GM19023 (cell line): Measurements from ENCODE around the gene CATSPER4.

ENCODE experiments used
- ATAC-seq: cut with Tn5 transposase; IDR thresholded peaks from one replicate; pipeline ENCODE4 v1.9.1; 2021; ENCODE audit warnings: mild to moderate bottlenecking, moderate library complexity; ENCODE audit not compliant: unreplicated experiment

CATSPER4 gene

DNA sequence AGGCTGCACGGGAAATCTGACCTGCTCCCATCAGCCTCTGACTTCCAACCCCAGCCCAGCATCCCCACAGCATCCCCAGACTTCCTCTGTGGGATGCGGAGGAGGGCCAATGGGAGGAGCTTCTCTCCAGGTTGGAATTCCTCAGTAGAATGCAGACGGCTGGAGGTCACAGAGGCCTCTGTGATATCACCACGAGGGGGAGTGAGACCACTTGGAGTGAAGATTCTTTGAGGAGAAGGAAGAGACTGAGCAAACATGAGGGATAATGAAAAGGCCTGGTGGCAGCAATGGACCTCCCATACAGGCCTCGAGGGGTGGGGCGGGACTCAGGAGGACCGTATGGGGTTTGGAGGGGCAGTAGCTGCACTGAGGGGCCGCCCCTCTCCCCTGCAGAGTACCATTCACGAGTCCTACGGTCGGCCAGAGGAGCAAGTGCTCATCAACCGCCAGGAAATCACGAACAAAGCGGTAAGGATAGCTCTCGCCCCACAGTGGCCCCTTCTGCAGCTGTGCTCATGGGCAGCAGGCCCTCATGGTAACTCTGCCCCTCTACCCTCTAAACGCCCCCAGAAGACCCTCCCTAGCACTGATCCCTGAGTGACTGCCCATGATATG, at the start of gene CATSPER4:
Gene CATSPER4, plus strand, starts transcription at position 230 of the 615 bp plus-strand sequence. Its CDS starts 26 bp downstream, at position 256.
- ATAC-seq, result no peak

DNA sequence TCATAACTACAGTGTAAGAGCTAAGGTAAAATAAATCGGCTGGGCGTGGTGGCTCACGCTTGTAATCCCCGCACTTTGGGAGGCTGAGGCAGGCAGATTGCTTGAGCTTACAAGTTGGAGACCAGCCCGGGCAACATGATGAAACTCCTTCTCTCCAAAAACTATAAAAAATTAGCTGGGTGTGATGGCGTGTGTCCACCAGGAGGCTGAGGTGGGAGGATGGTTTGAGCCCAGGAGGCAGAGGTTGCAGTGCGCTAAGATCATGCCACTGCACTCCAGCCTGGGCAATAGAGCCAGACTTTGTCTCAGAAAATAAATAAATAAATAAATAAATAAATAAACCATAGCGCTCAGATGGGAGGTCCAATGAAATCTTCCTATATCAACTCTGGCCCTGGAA, 48.2 kb upstream of the CATSPER4 start:
- no peak for ATAC-seq

DNA sequence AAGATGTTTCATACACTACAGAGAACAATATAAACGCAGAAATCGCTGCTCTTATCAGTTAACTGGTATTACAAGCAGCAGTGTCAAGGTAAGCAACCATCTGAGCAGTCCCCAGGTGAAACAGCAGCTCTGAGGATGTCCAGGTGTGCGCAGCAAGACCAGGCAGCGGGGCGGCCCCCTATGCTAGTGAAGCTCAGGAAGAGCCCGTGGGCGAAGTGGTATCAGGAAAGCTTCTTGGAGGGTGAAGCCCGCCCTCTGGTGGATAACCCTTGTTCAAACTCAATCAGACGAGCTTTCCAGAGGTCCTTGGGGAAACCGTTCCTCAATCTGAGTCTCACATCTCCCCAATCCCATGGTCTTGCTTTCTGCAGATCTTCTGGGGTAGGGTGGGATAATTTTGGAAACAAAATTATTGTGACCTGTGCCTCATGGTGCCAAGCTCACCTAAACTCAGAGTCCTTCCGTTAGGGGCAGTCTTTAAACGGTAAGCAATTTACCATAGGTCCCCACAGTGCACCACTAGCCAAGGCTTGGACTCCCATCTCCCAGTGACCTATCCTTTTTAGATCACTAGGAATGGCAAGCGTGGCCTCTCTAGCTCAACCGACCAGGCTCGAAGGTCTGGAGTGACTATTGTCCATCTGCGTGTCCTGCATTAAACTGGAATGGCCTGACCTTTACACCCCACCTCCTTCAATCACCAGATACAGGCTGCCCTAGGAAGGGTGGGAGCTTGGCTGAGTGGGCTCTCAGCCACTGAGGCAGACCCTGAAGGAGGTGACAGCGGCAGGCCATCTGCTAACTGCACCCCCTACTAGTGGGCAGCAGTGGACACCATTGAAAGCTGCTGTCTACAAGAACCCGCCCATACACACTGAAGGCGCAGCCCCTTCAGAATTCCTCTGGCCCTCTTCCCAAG, 45.1 kb upstream of the CATSPER4 start:
- no peak for ATAC-seq

DNA sequence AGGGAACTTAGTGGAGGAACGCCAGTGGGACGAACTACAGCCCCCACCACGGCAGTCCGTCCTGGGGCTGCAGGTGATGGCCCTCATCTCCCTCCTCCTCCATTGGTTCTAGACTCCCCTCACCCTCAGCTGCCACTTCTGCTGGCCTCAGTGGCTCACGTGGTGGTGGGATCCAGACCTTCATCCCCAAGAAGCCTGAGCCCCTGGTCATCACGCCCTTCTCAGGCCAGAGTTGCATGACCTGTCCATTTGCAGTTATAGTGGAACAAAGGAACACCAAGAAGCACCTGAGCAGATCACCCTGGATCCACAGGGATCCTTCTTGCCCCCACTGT, 44.5 kb upstream of the CATSPER4 start:
- ATAC-seq, result no peak

DNA sequence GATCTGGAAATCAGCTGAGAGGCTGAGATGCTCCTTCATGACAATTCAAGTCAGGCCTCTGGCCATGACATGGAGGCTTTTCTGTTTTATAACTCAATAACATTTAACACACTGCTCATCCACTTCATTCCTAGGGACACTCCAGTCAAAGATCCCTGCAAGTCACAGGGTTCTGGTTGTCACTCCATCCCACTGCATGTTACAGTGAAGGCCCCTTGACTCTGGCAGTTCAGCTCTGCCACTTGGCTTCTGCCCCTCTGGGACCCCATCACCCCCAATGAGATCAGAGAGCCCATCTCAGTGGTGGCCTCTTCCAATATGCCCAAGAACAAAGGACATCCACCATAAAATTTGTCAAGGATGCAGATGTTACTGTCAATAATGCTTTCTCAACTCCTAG, 41.5 kb upstream of the CATSPER4 start:
- no peak for ATAC-seq

DNA sequence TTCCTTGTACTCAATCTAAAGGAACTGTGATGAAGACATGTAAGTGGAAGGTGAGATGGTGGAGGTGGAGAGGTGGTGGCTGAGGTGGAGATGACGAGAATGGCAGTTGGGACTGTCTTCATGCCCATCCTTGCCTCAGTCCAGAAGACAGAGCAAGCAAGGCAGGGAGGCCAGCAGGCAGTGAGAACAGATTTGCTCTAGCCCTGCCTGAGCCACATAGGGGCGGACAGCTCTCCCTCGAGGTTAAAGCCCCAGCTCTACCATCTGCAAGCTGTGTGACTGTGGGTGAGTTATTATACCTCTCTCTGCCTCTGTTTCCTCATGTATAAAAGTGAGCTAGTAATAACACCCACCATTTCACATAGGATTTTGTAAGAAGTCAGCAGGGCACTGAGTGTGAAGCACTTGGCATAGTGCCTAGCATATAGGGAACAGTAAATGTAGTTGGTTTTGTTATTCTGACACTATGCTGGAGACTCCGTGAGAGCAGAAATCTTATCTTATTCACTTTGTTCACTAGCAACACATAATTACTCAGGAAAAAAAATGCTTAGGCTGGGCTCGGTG, 36.4 kb upstream of the CATSPER4 start:
- no peak for ATAC-seq

DNA sequence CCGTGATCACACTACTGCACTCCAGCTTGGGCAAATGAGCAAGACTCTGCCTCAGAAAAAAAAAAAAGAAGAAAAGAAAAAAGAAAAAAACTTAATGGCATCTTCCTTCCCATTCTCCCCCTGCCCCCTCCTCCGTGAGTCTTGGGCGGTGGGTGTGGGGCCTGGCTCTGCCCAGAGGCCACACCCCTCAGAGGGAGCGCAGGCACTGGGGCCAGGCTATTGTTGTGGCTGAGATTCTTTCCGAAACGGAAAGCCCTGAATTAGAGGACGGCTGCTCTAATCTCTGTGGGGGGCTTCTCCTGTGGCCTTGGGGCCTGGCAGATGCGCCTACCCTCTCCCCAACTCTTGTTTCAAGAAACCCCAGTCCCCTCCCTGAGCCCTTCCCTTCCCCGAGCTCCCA, 35.7 kb upstream of the CATSPER4 start:
- ATAC-seq, result no peak

DNA sequence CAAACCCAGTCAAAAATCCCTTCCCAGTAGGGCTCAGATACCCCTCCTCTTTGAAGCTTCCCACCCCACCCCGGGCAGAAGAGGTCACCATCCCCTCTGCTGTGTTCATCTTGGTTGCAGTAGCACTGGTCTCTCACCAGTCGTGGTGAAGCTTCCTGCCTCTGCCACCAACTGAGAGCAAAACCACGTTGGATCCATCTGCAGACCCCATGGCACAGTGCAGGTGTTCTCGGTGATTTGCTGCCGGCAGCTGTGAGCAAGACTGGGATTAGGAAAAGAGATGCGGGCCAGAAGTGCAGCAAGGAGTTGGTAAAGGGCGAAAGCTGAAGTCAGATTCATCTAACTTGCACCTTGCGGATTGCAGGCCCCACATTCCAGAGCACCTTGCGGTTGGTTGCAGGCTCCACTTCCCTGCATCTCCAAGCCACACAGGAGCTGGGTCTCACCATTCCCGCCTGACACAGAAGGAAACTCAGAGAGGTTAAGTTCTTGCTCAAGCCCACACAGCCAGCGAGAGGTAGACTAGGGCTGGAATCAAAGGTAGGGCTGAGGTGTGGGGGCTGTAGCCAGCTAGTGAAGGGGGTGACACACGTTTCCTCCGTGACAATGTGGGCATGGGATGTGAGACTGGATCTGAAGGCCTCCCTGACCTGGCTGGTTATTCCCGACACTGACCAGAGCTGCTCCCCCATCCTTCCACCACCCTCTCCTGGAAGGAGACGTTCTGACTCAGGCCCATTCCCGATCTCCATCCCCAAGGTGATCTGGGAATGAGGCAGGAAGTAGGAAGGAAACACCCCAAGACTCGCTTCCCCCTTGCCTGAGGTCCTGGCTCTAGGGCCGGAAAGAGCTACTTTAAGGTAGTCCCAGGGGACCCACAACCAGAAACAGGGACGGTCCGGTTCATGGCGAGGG, 34.8 kb upstream of the CATSPER4 start:
- ATAC-seq, result no peak

DNA sequence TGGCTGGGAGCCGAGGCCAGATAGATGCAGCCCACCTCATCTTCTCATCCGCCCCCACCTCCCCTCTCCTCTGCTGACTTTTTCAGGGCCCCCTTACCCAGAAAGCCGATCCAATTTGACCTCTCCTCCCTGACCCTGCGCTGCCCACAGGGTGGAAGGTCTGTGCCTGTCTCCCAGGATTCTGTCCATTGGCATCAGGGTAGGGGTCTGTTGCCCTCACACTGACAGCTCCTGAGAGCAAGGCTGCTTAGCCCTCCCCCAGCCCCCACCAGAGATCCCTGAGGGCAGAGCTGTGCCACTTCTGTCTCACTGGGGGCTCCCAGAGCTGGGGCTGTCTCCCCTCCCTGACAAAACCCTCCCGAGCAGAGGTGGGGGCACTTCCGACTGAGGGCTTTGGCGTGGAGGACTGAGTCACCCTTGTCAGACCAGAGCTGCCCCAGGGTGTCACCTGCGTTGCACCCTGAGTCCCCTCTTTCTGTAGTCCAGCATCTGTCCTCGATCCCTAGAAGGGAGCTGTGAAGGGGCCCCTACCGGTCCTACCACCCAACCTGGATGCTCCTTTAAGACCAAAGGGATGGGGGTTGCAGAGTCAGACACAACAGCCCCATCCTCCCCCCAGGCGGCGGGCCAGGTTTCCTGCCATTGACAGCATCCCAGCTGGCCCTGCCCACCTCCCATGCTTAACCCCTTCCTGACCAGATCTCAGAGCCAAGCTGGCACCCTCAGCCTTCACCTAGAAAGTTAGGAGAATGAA, 33.9 kb upstream of the CATSPER4 start:
- no peak for ATAC-seq

DNA sequence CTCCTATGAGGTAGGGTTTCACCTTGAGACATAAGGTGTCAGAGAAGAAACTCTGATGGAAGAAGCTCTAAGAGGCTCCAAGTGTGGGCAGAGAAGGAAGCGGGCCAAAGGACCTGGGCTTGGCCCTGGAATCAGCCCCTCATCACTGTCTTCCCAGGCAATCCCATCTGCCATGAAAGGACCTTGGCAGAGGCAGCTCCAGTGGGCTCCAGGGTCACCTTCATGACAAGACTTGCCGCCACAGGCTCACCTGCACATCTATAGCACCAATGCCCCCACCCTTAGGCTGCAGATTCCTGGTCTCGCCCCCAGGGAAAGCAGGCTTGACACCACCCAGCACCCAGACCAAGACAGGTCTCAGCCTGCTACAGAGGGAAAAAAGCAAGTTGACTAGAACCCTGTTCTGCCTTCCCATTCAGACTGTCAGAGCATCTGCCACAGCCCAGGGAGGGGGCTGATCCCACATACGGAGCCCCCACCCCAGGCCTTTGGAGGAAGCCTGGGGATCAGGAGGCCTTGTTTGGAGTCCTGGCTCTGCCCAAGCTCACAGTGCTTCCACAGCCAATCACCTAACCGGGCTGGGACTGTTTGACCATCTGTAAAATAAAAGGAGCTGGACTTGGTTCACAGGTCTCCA, 32.0 kb upstream of the CATSPER4 start:
- ATAC-seq, result no peak

DNA sequence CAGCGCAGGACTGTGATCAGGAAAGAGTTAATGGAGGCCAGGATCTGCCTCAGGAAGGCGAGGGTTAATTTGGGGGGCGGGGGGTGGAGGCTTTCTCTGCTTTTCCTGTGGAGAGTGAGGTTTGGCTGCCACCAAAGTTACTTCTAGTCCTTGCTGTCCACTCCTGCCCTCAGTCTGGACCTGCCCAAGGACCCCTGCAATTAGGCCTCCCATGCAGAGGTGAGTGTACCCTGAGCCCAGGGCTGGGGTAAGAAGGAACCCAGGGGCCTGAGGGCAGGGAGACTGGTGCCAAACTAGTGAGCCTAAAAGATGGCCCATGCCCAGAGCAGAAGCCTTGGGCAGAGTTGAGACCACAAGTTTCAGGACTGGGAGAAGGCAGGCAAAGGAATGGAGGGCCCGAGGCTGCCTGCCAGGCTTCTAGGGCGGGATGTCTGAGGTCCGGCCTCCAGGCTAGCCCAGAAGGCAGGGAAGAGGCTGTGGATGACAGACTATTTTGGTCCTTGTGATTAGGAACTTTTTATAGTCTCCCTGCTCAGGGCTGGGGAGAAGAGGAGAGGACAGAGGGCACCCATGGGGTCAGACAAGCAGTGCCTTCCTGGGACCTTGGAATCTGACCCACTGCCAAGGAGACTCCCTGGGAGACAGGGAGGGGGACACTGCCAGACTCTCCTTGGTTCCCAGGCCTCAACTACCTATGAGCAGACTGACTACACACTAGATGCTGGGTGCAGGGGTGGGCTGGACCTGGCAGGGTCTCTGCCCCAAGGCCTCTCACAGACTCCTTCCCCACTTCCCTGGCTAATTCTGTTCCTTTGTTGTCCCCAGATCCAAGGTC, 31.3 kb upstream of the CATSPER4 start, which contains the start of gene FAM110D:
Gene FAM110D, plus strand, starts transcription at position 172 of the 835 bp plus-strand sequence. CDS start 2,213 bp downstream, outside the sequence.
- no peak for ATAC-seq

DNA sequence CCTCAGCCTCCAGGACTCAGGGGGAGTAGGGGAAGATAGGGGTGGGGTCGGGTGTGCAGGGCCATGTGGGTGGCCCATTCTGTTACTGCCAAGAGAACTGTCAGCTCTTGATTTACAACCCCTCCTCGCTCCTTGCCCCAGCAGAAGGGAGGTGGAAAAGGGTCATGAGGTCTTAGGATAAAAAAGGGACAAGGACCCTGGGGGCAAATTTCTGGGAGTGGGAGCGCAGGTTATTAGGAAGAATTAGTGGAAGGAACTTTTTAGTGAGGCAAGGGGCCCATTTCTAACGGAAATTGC, 30.7 kb upstream of the CATSPER4 start:
- no peak for ATAC-seq

DNA sequence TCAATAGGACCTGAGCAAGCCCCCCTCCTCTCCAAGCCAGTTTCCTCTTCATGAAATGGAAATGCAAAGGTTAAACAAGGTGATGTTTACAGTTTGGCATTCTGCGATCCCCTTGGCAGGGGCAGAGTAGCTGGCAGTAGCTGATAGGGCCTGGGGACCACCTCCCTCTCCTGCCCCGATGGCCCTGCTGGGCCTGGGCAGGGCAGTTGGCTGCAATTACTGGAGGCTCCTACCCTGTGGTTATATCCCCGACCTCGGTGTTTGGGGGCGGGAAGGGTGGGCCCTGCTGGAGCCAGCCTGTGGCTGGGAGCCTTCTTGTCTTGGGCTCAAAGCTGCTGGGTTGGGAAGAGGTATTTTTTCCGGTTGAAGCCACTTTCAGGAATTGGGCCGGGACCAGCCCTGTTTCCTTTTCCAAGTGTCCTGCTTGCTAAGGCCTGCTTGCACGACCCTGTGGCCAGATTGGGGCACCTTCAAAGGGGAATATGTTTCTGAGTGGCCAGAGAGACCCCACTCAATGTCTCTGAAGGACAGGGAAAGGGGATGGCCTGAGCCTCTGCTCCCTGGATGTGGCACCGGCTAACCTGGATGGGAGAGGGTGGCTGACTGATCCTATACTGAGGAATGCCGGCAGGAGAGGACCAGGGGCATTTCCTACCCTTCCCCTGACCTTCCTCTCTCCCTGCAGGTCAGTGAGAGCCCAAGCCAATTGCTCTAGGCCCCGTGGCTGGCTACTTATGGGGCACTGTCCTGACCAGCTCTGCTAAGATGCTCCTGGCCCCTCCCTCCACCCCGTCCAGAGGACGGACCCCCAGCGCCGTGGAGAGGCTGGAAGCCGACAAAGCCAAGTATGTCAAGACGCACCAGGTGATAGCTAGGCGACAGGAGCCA, 29.6 kb upstream of the CATSPER4 start:
- no peak for ATAC-seq

DNA sequence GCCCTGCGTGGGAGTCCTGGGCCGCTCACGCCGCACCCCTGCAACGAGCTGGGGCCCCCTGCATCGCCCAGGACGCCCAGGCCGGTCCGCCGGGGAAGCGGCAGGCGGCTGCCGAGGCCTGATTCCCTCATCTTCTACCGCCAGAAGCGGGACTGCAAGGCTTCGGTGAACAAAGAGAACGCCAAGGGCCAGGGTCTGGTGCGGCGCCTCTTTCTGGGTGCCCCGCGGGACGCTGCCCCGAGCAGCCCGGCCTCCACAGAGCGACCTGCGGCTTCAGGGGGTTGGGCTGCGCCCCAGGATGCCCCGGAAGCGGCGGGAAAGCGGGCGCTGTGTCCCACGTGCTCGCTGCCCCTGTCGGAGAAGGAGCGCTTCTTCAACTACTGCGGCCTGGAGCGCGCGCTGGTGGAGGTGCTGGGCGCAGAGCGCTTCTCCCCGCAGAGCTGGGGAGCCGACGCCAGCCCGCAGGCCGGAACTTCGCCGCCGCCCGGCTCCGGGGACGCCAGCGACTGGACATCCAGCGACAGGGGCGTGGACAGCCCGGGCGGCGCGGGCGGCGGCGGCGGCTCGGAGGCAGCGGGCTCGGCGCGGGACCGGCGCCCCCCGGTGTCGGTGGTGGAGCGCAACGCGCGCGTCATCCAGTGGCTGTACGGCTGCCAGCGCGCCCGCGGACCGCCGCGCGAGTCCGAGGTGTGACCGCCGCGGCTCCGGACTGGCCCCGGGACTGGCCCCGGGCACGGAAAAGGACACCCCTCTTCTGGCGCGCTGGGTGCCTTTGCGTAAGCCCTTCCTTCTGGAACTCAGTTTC, 28.8 kb upstream of the CATSPER4 start:
- ATAC-seq, result no peak

DNA sequence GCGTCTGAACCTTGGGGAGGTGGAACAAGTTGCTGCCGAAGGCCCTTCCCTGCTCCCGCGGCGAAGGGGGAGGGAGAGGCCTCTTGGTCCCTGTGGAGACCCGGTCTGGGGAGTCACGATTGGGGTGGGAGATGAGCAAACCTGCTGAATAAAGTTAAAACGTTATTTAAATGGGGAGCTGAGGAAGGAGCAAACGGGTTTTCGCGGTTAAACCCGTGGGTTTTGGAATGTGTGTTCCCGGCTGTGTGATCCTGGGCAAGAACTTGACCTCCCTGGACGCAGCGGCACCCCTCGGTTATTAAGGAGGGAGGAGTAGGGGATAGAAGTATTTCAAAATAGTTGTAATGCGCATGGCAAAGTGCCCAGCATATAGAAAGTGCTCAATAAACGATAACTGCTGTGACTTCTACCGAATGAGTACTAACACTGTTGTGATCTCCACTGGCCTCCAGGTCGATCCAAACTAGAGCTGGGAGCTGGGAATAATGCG, 28.1 kb upstream of the CATSPER4 start:
- ATAC-seq, result no peak

DNA sequence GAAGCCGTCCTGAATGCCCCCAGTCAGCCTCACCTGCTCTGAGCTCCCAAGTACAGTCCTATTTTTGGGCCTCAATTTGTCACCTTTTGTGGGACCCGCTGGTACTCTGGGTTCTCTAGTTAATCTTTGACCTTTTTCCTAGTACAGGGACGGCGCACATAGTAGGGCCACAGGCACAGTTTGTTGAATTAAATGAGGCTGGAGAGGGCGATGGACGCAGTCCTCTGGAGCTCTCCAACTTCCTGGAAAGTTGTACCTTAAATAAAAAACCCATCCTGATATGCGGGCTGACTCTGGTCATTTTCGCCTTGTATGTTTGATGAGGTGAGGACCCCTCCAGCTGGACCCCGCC, 26.7 kb upstream of the CATSPER4 start:
- ATAC-seq, result no peak
